ENCODE data around the gene PIK3CB. TPM values are rescaled to one million over a fixed set of nuclear protein-coding genes. Genes with fewer than 3 reads are reported as not detected.
"Not testable (repeated sequence)": the region's sequence is repeated elsewhere in the genome, so short reads cannot be mapped to it uniquely, and the experiment has no call there.

Gene PIK3CB
- total RNA-seq, 5 donors from 2014 or later (not counting 1 experiment from before 2014, with no cell fraction given) = 25.2 to 34.4 (median 30.9) TPM

- no peak overlapping the region for H3K27ac ChIP-seq (ENCODE audit: low read length)
- ChIA-PET CTCF (interaction anchor here in 1 of 2 donors (0.6 to 1.0 kb wide), 2 partner anchors 18 to 21 kb away, joined by 3 to 7 read pairs; no protein-coding TSS in a partner anchor), POLR2A (interaction anchor here in 1 of 2 donors (0.7 kb wide), 1 partner anchor 22 kb away, joined by 4 read pairs; no protein-coding TSS in a partner anchor)
- no peaks in the 10 kb centered on the region for H3K4me1 ChIP-seq (ENCODE audit: control insufficient read depth in 1 of 2, extremely low read depth in 1 of 2, insufficient read depth in 2 of 2, low read length in 2 of 2)
- Mint-ChIP-seq H3K36me3 (peaks cover 33% of the 10 kb centered on the region), H3K27ac (peak overlapping the region in 1 of 2 donors; percentile 5), H3K4me1 (peaks cover 24 to 32% (median 25%) of the 10 kb centered on the region in 3 donors), H3K4me3 (no peak overlapping the region), H3K9me3 (no peaks in the 10 kb centered on the region), H3K27me3 (no peaks in the 10 kb centered on the region)
- no peak for ATAC-seq (replicated peaks in 1 of 4)
- H3K4me3 ChIP-seq (ENCODE audit: control insufficient read depth in 1 of 2, extremely low read depth in 1 of 2, low read length in 1 of 2) = no peak overlapping the region
- no peaks in the 10 kb centered on the region for H3K27me3 ChIP-seq (replicated peaks in 1 of 2; ENCODE audit: control insufficient read depth in 2 of 2, extremely low read depth in 1 of 2, insufficient read depth in 2 of 2, low read length in 1 of 2)
- H3K36me3 ChIP-seq (ENCODE audit: control insufficient read depth in 2 of 2, extremely low read depth in 1 of 2, insufficient read depth in 1 of 2, low read length in 1 of 2) = peaks cover 0 to 16% of the 10 kb centered on the region in 2 donors
- no peaks in the 10 kb centered on the region for H3K9me3 ChIP-seq
- WGBS (ENCODE audit: insufficient coverage) = 97% methylated on average over 4 of the region's 5 CpGs
- no peak for DNase-seq
Observed at GRCh38 chr3:138796761-138797160, 38.0 kb downstream of the PIK3CB start.

GRCh38 chr3:138786788-138787271, 47.9 kb downstream of the PIK3CB start:
- H3K4me3 ChIP-seq (ENCODE audit: control insufficient read depth in 1 of 2, extremely low read depth in 1 of 2, low read length in 1 of 2) = no peak overlapping the region
- ATAC-seq (replicated peaks in 1 of 4) (no peak), DNase-seq (no peak)
- peaks cover 0 to 3% of the 10 kb centered on the region in 2 experiments for H3K4me1 ChIP-seq (ENCODE audit: control insufficient read depth in 1 of 2, extremely low read depth in 1 of 2, insufficient read depth in 2 of 2, low read length in 2 of 2)
- Mint-ChIP-seq H3K9me3 (no peaks in the 10 kb centered on the region), H3K36me3 (peaks cover 27% of the 10 kb centered on the region), H3K27me3 (no peaks in the 10 kb centered on the region), H3K27ac (peak overlapping the region; percentile 32 to 68), H3K4me3 (no peak overlapping the region), H3K4me1 (peaks cover 25 to 33% (median 30%) of the 10 kb centered on the region in 3 donors)
- H3K27ac ChIP-seq (ENCODE audit: low read length) = no peak overlapping the region
- no peaks in the 10 kb centered on the region for H3K9me3 ChIP-seq
- POLR2A ChIA-PET = interaction anchor here in 1 of 2 donors (0.6 to 0.7 kb wide), 3 partner anchors 8 to 194 kb away, joined by 3 to 5 read pairs (median 4); no protein-coding TSS in a partner anchor
- H3K36me3 ChIP-seq (ENCODE audit: control insufficient read depth in 2 of 2, extremely low read depth in 1 of 2, insufficient read depth in 1 of 2, low read length in 1 of 2) = peaks cover 4 to 5% of the 10 kb centered on the region in 2 donors
- WGBS (ENCODE audit: insufficient coverage) = no CpG with 5 or more reads among the region's 3 CpGs
- CTCF ChIA-PET = interaction anchor here (0.6 to 1.0 kb wide), 4 partner anchors 89 to 491 kb away, joined by 3 to 6 read pairs (median 4); no protein-coding TSS in a partner anchor
- no peaks in the 10 kb centered on the region for H3K27me3 ChIP-seq (replicated peaks in 1 of 2; ENCODE audit: control insufficient read depth in 2 of 2, extremely low read depth in 1 of 2, insufficient read depth in 2 of 2, low read length in 1 of 2)

- Mint-ChIP-seq H3K4me3 (no peak overlapping the region), H3K9me3 (no peaks in the 10 kb centered on the region), H3K4me1 (peaks cover 22 to 34% (median 31%) of the 10 kb centered on the region in 3 donors), H3K27me3 (no peaks in the 10 kb centered on the region), H3K27ac (no peak overlapping the region), H3K36me3 (peaks cover 20% of the 10 kb centered on the region)
- no peak overlapping the region for H3K27ac ChIP-seq (ENCODE audit: low read length)
- no peaks in the 10 kb centered on the region for H3K9me3 ChIP-seq
- DNase-seq = no peak
- no peak overlapping the region for H3K4me3 ChIP-seq (ENCODE audit: control insufficient read depth in 1 of 2, extremely low read depth in 1 of 2, low read length in 1 of 2)
- ATAC-seq (replicated peaks in 1 of 4) = no peak
- ChIA-PET POLR2A (interaction anchor here (0.6 to 0.7 kb wide), 2 partner anchors 77 to 83 kb away, joined by 4 to 5 read pairs; no protein-coding TSS in a partner anchor), CTCF (interaction anchor here (0.6 to 1.0 kb wide), 4 partner anchors 27 to 642 kb away, joined by 3 to 11 read pairs (median 4); no protein-coding TSS in a partner anchor)
- H3K36me3 ChIP-seq (ENCODE audit: control insufficient read depth in 2 of 2, extremely low read depth in 1 of 2, insufficient read depth in 1 of 2, low read length in 1 of 2) = peaks cover 4 to 5% of the 10 kb centered on the region in 2 donors
- H3K27me3 ChIP-seq (replicated peaks in 1 of 2; ENCODE audit: control insufficient read depth in 2 of 2, extremely low read depth in 1 of 2, insufficient read depth in 2 of 2, low read length in 1 of 2) = no peaks in the 10 kb centered on the region
- peaks cover 3 to 8% of the 10 kb centered on the region in 2 experiments for H3K4me1 ChIP-seq (ENCODE audit: control insufficient read depth in 1 of 2, extremely low read depth in 1 of 2, insufficient read depth in 2 of 2, low read length in 2 of 2)
Observed at GRCh38 chr3:138785951-138786350, 48.8 kb downstream of the PIK3CB start.

- H3K4me1 Mint-ChIP-seq = peaks cover 28 to 39% (median 36%) of the 10 kb centered on the region in 3 donors
- not testable (repeated sequence) for H3K27me3 Mint-ChIP-seq; H3K9me3 ChIP-seq; H3K9me3 Mint-ChIP-seq; H3K36me3 ChIP-seq (ENCODE audit: control insufficient read depth in 2 of 2, extremely low read depth in 1 of 2, insufficient read depth in 1 of 2, low read length in 1 of 2); H3K4me3 ChIP-seq (ENCODE audit: control insufficient read depth in 1 of 2, extremely low read depth in 1 of 2, low read length in 1 of 2); DNase-seq; H3K27ac Mint-ChIP-seq; H3K27me3 ChIP-seq (replicated peaks in 1 of 2; ENCODE audit: control insufficient read depth in 2 of 2, extremely low read depth in 1 of 2, insufficient read depth in 2 of 2, low read length in 1 of 2); ATAC-seq (replicated peaks in 1 of 4); H3K27ac ChIP-seq (ENCODE audit: low read length); H3K4me3 Mint-ChIP-seq
- no CpG with 5 or more reads among the region's 7 CpGs for WGBS (ENCODE audit: insufficient coverage)
- POLR2A ChIA-PET = interaction anchor here in 1 of 2 donors (0.7 kb wide), 1 partner anchor 77 kb away, joined by 5 read pairs; no protein-coding TSS in a partner anchor
- peaks cover 18% of the 10 kb centered on the region for H3K36me3 Mint-ChIP-seq
- H3K4me1 ChIP-seq (ENCODE audit: control insufficient read depth in 1 of 2, extremely low read depth in 1 of 2, insufficient read depth in 2 of 2, low read length in 2 of 2) = peaks cover 3 to 13% of the 10 kb centered on the region in 2 experiments
- CTCF ChIA-PET = interaction anchor here in 1 of 2 donors (0.9 to 1.0 kb wide), 2 partner anchors 37 to 138 kb away, joined by 3 to 4 read pairs; no protein-coding TSS in a partner anchor
Observed at GRCh38 chr3:138785362-138785857, 49.3 kb downstream of the PIK3CB start.

GRCh38 chr3:138782755-138783154, 52.0 kb downstream of the PIK3CB start:
- DNase-seq (no peak), ATAC-seq (replicated peaks in 1 of 4) (no peak)
- Histone ChIP-seq H3K27ac (ENCODE audit: low read length) (no peak overlapping the region), H3K9me3 (no peaks in the 10 kb centered on the region), H3K4me3 (ENCODE audit: control insufficient read depth in 1 of 2, extremely low read depth in 1 of 2, low read length in 1 of 2) (no peak overlapping the region), H3K36me3 (ENCODE audit: control insufficient read depth in 2 of 2, extremely low read depth in 1 of 2, insufficient read depth in 1 of 2, low read length in 1 of 2) (peaks cover 0 to 5% of the 10 kb centered on the region in 2 donors), H3K27me3 (replicated peaks in 1 of 2; ENCODE audit: control insufficient read depth in 2 of 2, extremely low read depth in 1 of 2, insufficient read depth in 2 of 2, low read length in 1 of 2) (no peaks in the 10 kb centered on the region), H3K4me1 (ENCODE audit: control insufficient read depth in 1 of 2, extremely low read depth in 1 of 2, insufficient read depth in 2 of 2, low read length in 2 of 2) (peaks cover 3 to 17% of the 10 kb centered on the region in 2 experiments)
- WGBS (ENCODE audit: insufficient coverage) = no CpG with 5 or more reads among the region's 1 CpG
- CTCF ChIA-PET = interaction anchor here in 1 of 2 donors (0.5 kb wide), 1 partner anchor 131 kb away, joined by 9 read pairs; no protein-coding TSS in a partner anchor
- Mint-ChIP-seq H3K4me3 (no peak overlapping the region), H3K4me1 (peaks cover 29 to 50% (median 47%) of the 10 kb centered on the region in 3 donors), H3K27ac (peak overlapping the region; percentile 74 to 77), H3K9me3 (no peaks in the 10 kb centered on the region), H3K27me3 (no peaks in the 10 kb centered on the region), H3K36me3 (peaks cover 20% of the 10 kb centered on the region)
- POLR2A ChIA-PET = interaction anchor here in 1 of 2 donors (0.6 kb wide), 1 partner anchor 848 kb away, joined by 4 read pairs; no protein-coding TSS in a partner anchor

- no peaks in the 10 kb centered on the region for H3K27me3 ChIP-seq (replicated peaks in 1 of 2; ENCODE audit: control insufficient read depth in 2 of 2, extremely low read depth in 1 of 2, insufficient read depth in 2 of 2, low read length in 1 of 2)
- H3K27ac Mint-ChIP-seq = peak overlapping the region; percentile 84 to 87
- peak; percentile 96 to 99 (median 98) for ATAC-seq (replicated peaks in 1 of 4)
- no peaks in the 10 kb centered on the region for H3K9me3 ChIP-seq
- peak overlapping the region; percentile 84 for H3K27ac ChIP-seq (ENCODE audit: low read length)
- peaks cover 0 to 17% of the 10 kb centered on the region in 2 experiments for H3K4me1 ChIP-seq (ENCODE audit: control insufficient read depth in 1 of 2, extremely low read depth in 1 of 2, insufficient read depth in 2 of 2, low read length in 2 of 2)
- DNase-seq = peak; percentile 11 to 82 (median 53)
- peak overlapping the region; percentile 34 to 53 (median 41) for H3K4me3 Mint-ChIP-seq
- peaks cover 0 to 9% of the 10 kb centered on the region in 2 donors for H3K36me3 ChIP-seq (ENCODE audit: control insufficient read depth in 2 of 2, extremely low read depth in 1 of 2, insufficient read depth in 1 of 2, low read length in 1 of 2)
- no peak overlapping the region for H3K4me3 ChIP-seq (ENCODE audit: control insufficient read depth in 1 of 2, extremely low read depth in 1 of 2, low read length in 1 of 2)
- WGBS (ENCODE audit: insufficient coverage) = 53% methylated on average over 2 of the region's 5 CpGs
- H3K9me3 Mint-ChIP-seq = no peaks in the 10 kb centered on the region
- H3K36me3 Mint-ChIP-seq = peaks cover 22% of the 10 kb centered on the region
- ChIA-PET POLR2A (interaction anchor here (0.6 to 0.8 kb wide), 5 partner anchors 11 to 253 kb away, joined by 3 to 9 read pairs (median 4); no protein-coding TSS in a partner anchor), CTCF (interaction anchor here (0.6 to 1.7 kb wide), 13 partner anchors 23 to 187 kb away, joined by 3 to 9 read pairs (median 4); partner anchors contain the start of gene CEP70 (in 1 of the 2))
- H3K4me1 Mint-ChIP-seq = peaks cover 23 to 54% (median 47%) of the 10 kb centered on the region in 3 donors
- no peaks in the 10 kb centered on the region for H3K27me3 Mint-ChIP-seq
Observed at GRCh38 chr3:138781012-138781470, 53.7 kb downstream of the PIK3CB start.
